Cerebellar cortex (tissue), 1 donor: ENCODE results near the gene KRTAP9-4.
"Not testable (repeated sequence)": the region's sequence is repeated elsewhere in the genome, so short reads cannot be mapped to it uniquely, and the experiment has no call there.

Experiments used
- DNase-seq: peaks from one replicate; pipeline ENCODE4 v3.0.0-alpha.2; 2015; ENCODE audit warnings: low spot score

Gene KRTAP9-4

GRCh38 chr17:41265078-41265477 is 15.6 kb downstream of the KRTAP9-4 start, which contains the start of gene KRTAP9-6:
Gene KRTAP9-6, plus strand, starts transcription at chr17:41265378. Its CDS starts 0 bp downstream, at chr17:41265378.
- no peak for DNase-seq

GRCh38 chr17:41267711-41268110 is 18.2 kb downstream of the KRTAP9-4 start:
- DNase-seq: no peak

- DNase-seq: not testable (repeated sequence)
Measured at GRCh38 chr17:41271323-41271722, 21.8 kb downstream of the KRTAP9-4 start.

- DNase-seq: no peak
Measured at GRCh38 chr17:41271858-41272257, 22.4 kb downstream of the KRTAP9-4 start.

GRCh38 chr17:41275648-41276190 is 26.2 kb downstream of the KRTAP9-4 start, which contains the start of gene KRTAP9-7:
Gene KRTAP9-7, plus strand, starts transcription at chr17:41275698. Its CDS starts 0 bp downstream, at chr17:41275698.
- DNase-seq: not testable (repeated sequence)

GRCh38 chr17:41278176-41278955 is 28.9 kb downstream of the KRTAP9-4 start:
- no peak for DNase-seq

- no peak for DNase-seq
Measured at GRCh38 chr17:41284043-41284442, 34.6 kb downstream of the KRTAP9-4 start.

- DNase-seq: no peak
Measured at GRCh38 chr17:41284546-41284945, 35.1 kb downstream of the KRTAP9-4 start.

- DNase-seq: no peak
Measured at GRCh38 chr17:41287050-41287449, 37.6 kb downstream of the KRTAP9-4 start.

- DNase-seq: no peak
Measured at GRCh38 chr17:41294016-41294415, 44.5 kb downstream of the KRTAP9-4 start.

GRCh38 chr17:41296846-41297245 is 47.4 kb downstream of the KRTAP9-4 start:
- no peak for DNase-seq

GRCh38 chr17:41298458-41299135 is 49.1 kb downstream of the KRTAP9-4 start:
- no peak for DNase-seq
